ENCODE measurements around the gene ATP6V0B. TPM values are rescaled to one million over a fixed set of nuclear protein-coding genes. Genes with fewer than 3 reads are reported as not detected.

ATP6V0B gene
- total and polyA plus RNA-seq, 2 of the 13 experiments (the other 11 are each of a cell fraction or from before 2014, with no cell fraction given), result 157 to 161 TPM

GRCh38 chr1:43946236-43947060 lies 28.3 kb upstream of the ATP6V0B start, which contains the start of gene IPO13 (continued):
- TF ChIP-seq ZNF318 (CRISPR knock-in tag; IDR thresholded peaks at IDR 0.05) (peak; percentile 28; the same call in 1 of the 2 replicates), BCL6 (CRISPR knock-in tag; IDR thresholded peaks at IDR 0.05) (peak; percentile 59), ZSCAN31 (CRISPR knock-in tag; IDR thresholded peaks at IDR 0.05; ENCODE audit: low read depth) (peak; percentile 94), MLX (CRISPR knock-in tag; IDR thresholded peaks at IDR 0.05) (peak; percentile 78; the same call in 1 of the 2 replicates), ZNF275 (CRISPR knock-in tag; IDR thresholded peaks at IDR 0.05; ENCODE audit: borderline replicate concordance) (0 out of 2 replicates have a peak, but pooled peaks have one; percentile 48), FOXK2 (IDR thresholded peaks at IDR 0.05) (peak; percentile 59; the same call in 1 of the 2 replicates), REXO4 (CRISPR knock-in tag; IDR thresholded peaks at IDR 0.05; ENCODE audit: borderline replicate concordance) (no peak), MXD1 (CRISPR knock-in tag; IDR thresholded peaks at IDR 0.05) (peak; percentile 93; the same call in 1 of the 2 replicates), ZNF710 (CRISPR knock-in tag; IDR thresholded peaks at IDR 0.05; ENCODE audit: borderline replicate concordance) (no peak; the same call in 1 of the 2 replicates), SAFB2 (CRISPR knock-in tag; IDR thresholded peaks at IDR 0.05; ENCODE audit: borderline replicate concordance, low read depth) (peak; percentile 78), THAP11 (CRISPR knock-in tag; IDR thresholded peaks at IDR 0.05) (peak; percentile 100), ZFX (CRISPR knock-in tag; IDR thresholded peaks at IDR 0.05; ENCODE audit: low read depth) (peak; percentile 98)

All from HepG2 (cell line).